Common myeloid progenitor, CD34-positive (primary cell): Measurements from ENCODE around the gene MMP12.

Source experiments
- CTCF ChIA-PET: fragments of 350-600 bp; sonication (Branson Sonifier 250); formaldehyde crosslinking; loops from one replicate; lab custom pipeline; 2021; ENCODE audit warnings: antibody characterized with exemption; lab: Charles Lee
- POLR2A ChIA-PET: fragments of 350-600 bp; sonication (Branson Sonifier 250); formaldehyde crosslinking; loops from one replicate; lab custom pipeline; 2021; ENCODE audit warnings: antibody characterized with exemption; lab: Charles Lee
- DNase-seq, 3 donors: peaks; one replicate each; pipeline versions ENCODE4 v3.0.0 to v3.0.0-alpha.2; 2013
- H3K27ac ChIP-seq, 2 experiments: 1 replicate in 1 of 2; 2 replicates in 1 of 2; pipeline ENCODE4 v1.7.0; 2013; ENCODE audit warnings: inconsistent platforms in 2 of 2, low read length in 2 of 2, mild to moderate bottlenecking in 2 of 2, low read depth in 1 of 2, moderate library complexity in 1 of 2; ENCODE audit not compliant: severe bottlenecking in 2 of 2, insufficient read depth in 1 of 2, poor library complexity in 1 of 2
- H3K27me3 ChIP-seq, 5 experiments: replicated peaks in 2 of 5; 1 replicate in 3 of 5; 2 replicates in 2 of 5; pipeline versions ENCODE4 v1.6.1 to v1.7.0; 2013; ENCODE audit warnings: low read length in 4 of 5, mild to moderate bottlenecking in 2 of 5, moderate library complexity in 2 of 5, inconsistent platforms in 1 of 5; ENCODE audit not compliant: insufficient read depth in 5 of 5, control insufficient read depth in 4 of 5
- H3K36me3 ChIP-seq, 4 experiments: 1 replicate in 2 of 4; 2 replicates in 2 of 4; pipeline versions ENCODE4 v1.6.1 to v1.7.0; 2013; ENCODE audit warnings: low read length in 3 of 4, control low read depth in 1 of 4, mild to moderate bottlenecking in 1 of 4; ENCODE audit not compliant: control insufficient read depth in 4 of 4, insufficient read depth in 4 of 4
- H3K4me1 ChIP-seq, 4 experiments: 1 replicate in 3 of 4; 2 replicates in 1 of 4; pipeline versions ENCODE4 v1.6.1 to v1.7.1; 2013; ENCODE audit warnings: low read length in 3 of 4, mild to moderate bottlenecking in 3 of 4, control low read depth in 1 of 4, inconsistent platforms in 1 of 4, moderate library complexity in 1 of 4; ENCODE audit not compliant: control insufficient read depth in 4 of 4, insufficient read depth in 4 of 4; ENCODE audit errors: control extremely low read depth in 1 of 4
- H3K4me3 ChIP-seq, 7 experiments: 1 replicate in 4 of 7; 2 replicates in 3 of 7; pipeline versions ENCODE4 v1.5.1 to v1.7.0; 2013; ENCODE audit warnings: mild to moderate bottlenecking in 7 of 7, low read length in 6 of 7, moderate library complexity in 6 of 7, inconsistent platforms in 2 of 7, low read depth in 2 of 7, control low read depth in 1 of 7; ENCODE audit not compliant: insufficient read depth in 4 of 7, control insufficient read depth in 1 of 7; ENCODE audit errors: extremely low read depth in 1 of 7
- H3K9me3 ChIP-seq, 5 experiments: 1 replicate in 4 of 5; 2 replicates in 1 of 5; pipeline versions ENCODE4 v1.6.1 to v1.7.1; 2013; ENCODE audit warnings: low read length in 4 of 5, mild to moderate bottlenecking in 2 of 5, inconsistent platforms in 1 of 5, low read depth in 1 of 5, moderate library complexity in 1 of 5; ENCODE audit not compliant: control insufficient read depth in 4 of 5, insufficient read depth in 2 of 5; ENCODE audit errors: control extremely low read depth in 1 of 5
- WGBS: methylation state at CpG from one replicate; pipeline ENCODE4 v1.1.5; 2013; ENCODE audit not compliant: insufficient coverage; 5-methylcytosine and 5-hydroxymethylcytosine counted together

The MMP12 gene

DNA sequence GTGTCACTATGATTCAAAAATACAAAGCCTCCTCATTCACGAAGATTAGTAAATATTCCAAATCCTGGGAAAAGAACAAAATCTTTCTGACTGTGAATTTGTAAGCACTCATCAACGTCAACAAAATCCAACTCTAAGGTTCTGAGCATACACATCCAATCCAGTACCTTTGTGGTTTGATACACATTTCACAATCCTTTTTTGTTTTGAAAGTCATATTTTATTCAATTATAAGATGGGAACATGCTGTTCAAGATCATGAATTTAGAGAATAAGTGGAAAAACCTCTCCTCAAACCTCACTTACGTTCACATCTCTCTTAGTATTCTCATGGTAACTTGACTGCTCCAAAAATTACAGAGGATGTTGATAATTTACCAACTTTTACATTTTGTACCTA is 21.7 kb downstream of the MMP12 start:
- Histone ChIP-seq H3K27me3 (peaks cover 0 to 12% (median 4%) of the 10 kb centered on the region in 5 experiments), H3K27ac (no peak overlapping the region), H3K4me1 (no peaks in the 10 kb centered on the region), H3K9me3 (no peaks in the 10 kb centered on the region), H3K36me3 (no peaks in the 10 kb centered on the region), H3K4me3 (no peak overlapping the region)
- CTCF ChIA-PET: no interaction called here
- POLR2A ChIA-PET: no interaction called here
- no peak for DNase-seq
- WGBS: 100% methylated on average over 2 of the region's 3 CpGs

DNA sequence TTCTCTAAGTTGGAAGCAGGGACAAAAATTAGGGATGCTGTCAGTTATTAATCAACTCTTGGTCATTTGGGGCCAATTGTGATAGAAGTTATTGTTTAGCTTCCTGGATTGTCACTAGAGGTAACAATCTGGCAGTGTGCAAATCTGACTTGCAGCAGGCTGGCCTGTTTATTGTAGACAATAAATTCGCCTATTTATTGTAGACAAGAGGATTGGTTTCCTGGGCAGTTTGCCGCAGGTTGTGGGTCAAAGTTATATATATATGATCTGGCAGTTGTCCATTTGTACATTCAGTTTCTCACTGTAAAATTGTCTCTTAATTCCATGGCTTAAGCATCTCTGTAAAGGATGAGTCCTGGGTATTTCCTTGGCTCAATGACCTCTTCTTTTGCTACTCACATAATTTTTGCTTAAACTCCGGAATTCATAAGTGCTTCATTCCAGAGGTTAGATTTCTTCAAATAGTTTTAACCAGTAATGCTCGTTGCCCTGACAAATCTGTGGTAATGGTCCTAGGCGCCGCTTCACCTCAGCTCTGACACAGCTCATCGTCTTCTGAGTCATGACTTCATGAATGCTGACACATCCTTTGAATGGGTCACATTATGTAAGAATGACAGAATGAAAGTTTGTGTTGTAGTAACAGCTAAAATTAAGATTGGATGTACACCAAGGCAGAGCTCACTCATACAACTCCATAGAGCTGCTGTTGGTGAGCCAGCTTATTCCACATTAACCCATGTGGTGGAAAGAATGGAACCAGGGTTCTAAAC is 23.6 kb downstream of the MMP12 start:
- POLR2A ChIA-PET: no interaction called here
- WGBS: 100% methylated on average over 2 of the region's 7 CpGs
- Histone ChIP-seq H3K36me3 (no peaks in the 10 kb centered on the region), H3K9me3 (no peaks in the 10 kb centered on the region), H3K4me1 (no peaks in the 10 kb centered on the region), H3K4me3 (no peak overlapping the region), H3K27ac (no peak overlapping the region), H3K27me3 (peaks cover 0 to 11% (median 4%) of the 10 kb centered on the region in 5 experiments)
- DNase-seq: no peak
- CTCF ChIA-PET: no interaction called here

DNA sequence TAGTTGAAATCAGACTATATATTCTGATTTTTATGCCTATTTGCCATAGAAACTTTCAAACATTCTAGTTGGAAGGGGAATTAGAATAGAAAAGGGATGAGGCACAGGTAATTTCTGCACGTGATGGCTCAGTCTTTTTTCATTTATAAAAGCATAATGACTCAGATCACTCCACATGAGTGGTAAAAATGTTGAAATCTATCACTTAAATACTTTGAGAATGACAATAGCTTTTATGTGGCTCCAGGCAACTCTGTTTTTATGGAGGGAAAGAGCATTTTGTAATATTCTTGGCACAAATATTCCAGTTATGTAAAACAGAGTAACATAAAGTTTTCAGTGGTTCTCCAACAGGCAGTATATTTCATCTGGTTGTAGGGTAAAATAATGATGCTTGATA is 25.5 kb downstream of the MMP12 start:
- DNase-seq: no peak
- Histone ChIP-seq H3K4me3 (no peak overlapping the region), H3K27ac (no peak overlapping the region), H3K9me3 (no peaks in the 10 kb centered on the region), H3K36me3 (no peaks in the 10 kb centered on the region), H3K4me1 (no peaks in the 10 kb centered on the region), H3K27me3 (peaks cover 0 to 16% (median 0%) of the 10 kb centered on the region in 5 experiments)
- ChIA-PET CTCF (no interaction called here), POLR2A (no interaction called here)
- no CpG with 5 or more reads among the region's 1 CpG for WGBS

DNA sequence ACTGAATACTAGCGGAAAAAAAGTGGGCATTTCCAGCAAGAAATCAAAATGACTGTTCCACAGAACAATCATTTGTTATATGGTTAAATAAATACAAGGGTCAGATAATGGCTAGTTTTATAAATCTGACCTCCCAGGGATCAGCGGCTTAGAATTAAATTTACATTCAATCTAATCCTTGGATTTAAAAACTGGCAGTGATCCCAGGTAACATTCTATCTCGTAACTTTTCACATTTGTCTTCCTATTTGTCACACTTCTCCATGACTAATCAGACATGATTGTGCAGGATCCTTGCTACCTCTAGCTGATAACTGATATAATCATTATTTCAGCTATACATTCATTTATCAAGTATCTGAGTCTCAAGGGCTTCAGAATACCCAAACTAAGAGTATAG is 28.5 kb downstream of the MMP12 start:
- POLR2A ChIA-PET: no interaction called here
- H3K9me3 ChIP-seq: no peaks in the 10 kb centered on the region
- CTCF ChIA-PET: interaction anchor here (0.6 kb wide), 1 partner anchor 1817 kb away, joined by 3 read pairs; no protein-coding TSS in a partner anchor
- peaks cover 0 to 25% (median 4%) of the 10 kb centered on the region in 5 experiments for H3K27me3 ChIP-seq
- DNase-seq: no peak
- no peaks in the 10 kb centered on the region for H3K36me3 ChIP-seq
- WGBS: 95% methylated on average over 3 of the region's 3 CpGs
- no peaks in the 10 kb centered on the region for H3K4me1 ChIP-seq
- H3K27ac ChIP-seq: no peak overlapping the region
- no peak overlapping the region for H3K4me3 ChIP-seq

DNA sequence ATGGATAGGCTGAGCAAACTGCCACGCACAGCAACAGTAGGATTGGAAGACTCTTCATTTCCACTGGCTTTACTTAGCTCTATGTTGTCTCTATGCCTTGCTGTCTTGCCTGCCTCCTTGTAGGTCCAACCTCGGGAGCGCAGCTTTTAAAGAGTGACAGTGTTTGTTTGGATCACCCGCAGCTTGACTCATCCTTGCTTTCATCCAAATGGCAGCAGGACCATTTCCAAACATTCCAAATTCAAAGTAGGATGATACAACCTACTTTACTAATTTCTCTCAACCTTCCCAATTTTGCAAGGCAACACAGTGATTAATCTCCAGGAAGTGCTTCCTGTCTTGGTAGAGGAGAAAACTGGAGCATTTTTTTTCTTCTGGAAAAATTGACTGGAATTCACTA is 31.3 kb downstream of the MMP12 start, which contains the start of gene MMP3:
TSS of gene MMP3 (minus strand) at position 121 of the 400 bp plus-strand sequence. CDS start at position 58, 63 bp downstream.
- Histone ChIP-seq H3K36me3 (no peaks in the 10 kb centered on the region), H3K4me3 (no peak within 1 kb of the TSS), H3K4me1 (no peaks in the 10 kb centered on the region), H3K27ac (no peak within 1 kb of the TSS), H3K27me3 (peaks cover 0 to 24% (median 3%) of the 10 kb centered on the region in 5 experiments), H3K9me3 (no peaks in the 10 kb centered on the region)
- WGBS: 97% methylated on average over 3 of the region's 4 CpGs
- no peak for DNase-seq
- POLR2A ChIA-PET: no interaction called here
- CTCF ChIA-PET: no interaction called here

DNA sequence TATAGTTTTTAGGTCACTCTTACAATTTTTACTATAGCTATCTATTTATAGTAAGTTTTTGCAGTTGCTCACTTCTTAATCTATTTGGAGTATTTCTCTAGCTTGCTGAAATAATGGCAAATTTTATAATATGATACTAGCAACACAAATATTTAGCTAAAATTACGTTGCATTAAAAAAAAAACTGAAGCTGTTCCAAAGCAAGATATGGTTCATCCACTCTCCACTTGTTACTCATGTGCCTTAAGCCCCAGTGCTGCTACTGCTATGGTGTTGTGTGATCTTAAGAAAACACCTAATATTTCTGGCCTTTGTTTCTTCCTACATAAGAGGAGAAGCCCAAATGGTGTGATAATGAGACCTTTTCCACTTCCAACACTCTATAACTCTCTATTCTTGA is 31.9 kb downstream of the MMP12 start:
- Histone ChIP-seq H3K27ac (no peak overlapping the region), H3K4me3 (no peak overlapping the region), H3K36me3 (no peaks in the 10 kb centered on the region), H3K9me3 (no peaks in the 10 kb centered on the region), H3K27me3 (peaks cover 0 to 23% (median 3%) of the 10 kb centered on the region in 5 experiments), H3K4me1 (no peaks in the 10 kb centered on the region)
- no CpG with 5 or more reads among the region's 1 CpG for WGBS
- no peak for DNase-seq
- ChIA-PET POLR2A (no interaction called here), CTCF (no interaction called here)

DNA sequence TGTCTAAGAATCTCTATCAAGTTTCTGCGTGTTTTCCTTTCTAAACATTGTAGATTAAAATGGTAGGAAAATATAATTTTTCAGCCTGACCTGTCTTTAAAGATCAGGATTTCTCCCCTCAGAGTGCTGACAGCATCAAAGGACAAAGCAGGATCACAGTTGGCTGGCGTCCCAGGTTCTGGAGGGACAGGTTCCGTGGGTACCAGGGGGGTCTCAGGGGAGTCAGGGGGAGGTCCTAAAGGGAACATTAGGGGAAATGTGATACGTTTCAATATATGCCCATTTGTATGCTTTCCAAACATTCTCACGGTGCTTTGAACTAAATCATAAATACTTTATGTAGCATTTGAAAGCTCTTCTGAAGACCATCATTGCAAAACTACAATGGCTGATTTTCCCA is 34.8 kb downstream of the MMP12 start:
- H3K36me3 ChIP-seq: no peaks in the 10 kb centered on the region
- H3K27me3 ChIP-seq: peaks cover 0 to 21% (median 3%) of the 10 kb centered on the region in 5 experiments
- no peak overlapping the region for H3K4me3 ChIP-seq
- WGBS: 86% methylated on average over 4 of the region's 5 CpGs
- ChIA-PET POLR2A (no interaction called here), CTCF (no interaction called here)
- H3K9me3 ChIP-seq: no peaks in the 10 kb centered on the region
- DNase-seq: no peak
- H3K27ac ChIP-seq: no peak overlapping the region
- no peaks in the 10 kb centered on the region for H3K4me1 ChIP-seq
